ENCODE data around the gene TMEM178B.

DNA sequence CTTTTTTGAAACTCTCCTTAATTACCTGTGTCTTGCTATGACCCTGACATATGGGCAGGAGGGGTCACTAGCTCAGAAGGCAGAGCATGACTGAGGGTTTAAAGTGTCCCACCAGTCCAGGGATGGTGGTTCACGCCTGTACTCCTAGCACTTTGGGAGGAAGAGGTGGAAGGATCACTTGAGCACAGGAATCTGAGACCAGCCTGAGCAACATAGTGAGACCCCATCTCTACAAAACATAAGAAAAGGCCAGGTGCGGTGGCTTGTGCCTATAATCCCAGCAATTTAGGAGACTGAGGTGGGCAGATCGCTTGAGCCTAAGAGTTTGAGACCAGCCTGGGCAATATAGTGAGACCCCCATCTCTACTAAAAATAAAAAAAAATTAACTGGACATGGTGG, 133.8 kb downstream of the TMEM178B start:
- TF ChIP-seq, protein P1, sequence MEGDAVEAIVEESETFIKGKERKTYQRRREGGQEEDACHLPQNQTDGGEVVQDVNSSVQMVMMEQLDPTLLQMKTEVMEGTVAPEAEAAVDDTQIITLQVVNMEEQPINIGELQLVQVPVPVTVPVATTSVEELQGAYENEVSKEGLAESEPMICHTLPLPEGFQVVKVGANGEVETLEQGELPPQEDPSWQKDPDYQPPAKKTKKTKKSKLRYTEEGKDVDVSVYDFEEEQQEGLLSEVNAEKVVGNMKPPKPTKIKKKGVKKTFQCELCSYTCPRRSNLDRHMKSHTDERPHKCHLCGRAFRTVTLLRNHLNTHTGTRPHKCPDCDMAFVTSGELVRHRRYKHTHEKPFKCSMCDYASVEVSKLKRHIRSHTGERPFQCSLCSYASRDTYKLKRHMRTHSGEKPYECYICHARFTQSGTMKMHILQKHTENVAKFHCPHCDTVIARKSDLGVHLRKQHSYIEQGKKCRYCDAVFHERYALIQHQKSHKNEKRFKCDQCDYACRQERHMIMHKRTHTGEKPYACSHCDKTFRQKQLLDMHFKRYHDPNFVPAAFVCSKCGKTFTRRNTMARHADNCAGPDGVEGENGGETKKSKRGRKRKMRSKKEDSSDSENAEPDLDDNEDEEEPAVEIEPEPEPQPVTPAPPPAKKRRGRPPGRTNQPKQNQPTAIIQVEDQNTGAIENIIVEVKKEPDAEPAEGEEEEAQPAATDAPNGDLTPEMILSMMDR (IDR thresholded peaks at IDR 0.05), result no peak
- no peak for TF ChIP-seq POLR2A (IDR thresholded peaks at IDR 0.05)
